Prostate gland (tissue), 2 donors: ENCODE results near the gene PROX1.

ENCODE experiments used
- POLR2A ChIP-seq: fragments of 450-650 bp; IDR thresholded peaks from one replicate; pipeline ENCODE4 v1.6.1; 2016; ENCODE audit warnings: antibody characterized with exemption, mild to moderate bottlenecking
- TF ChIP-seq, protein P1 (sequence below), 4 experiments: fragments of 200-600 bp in 2 of 4; fragments of 450-650 bp in 2 of 4; sonication (generic) in 2 of 4; IDR thresholded peaks; 1 replicate in 3 of 4; 2 replicates in 1 of 4; pipeline ENCODE4 v1.5.1; 2016 to 2019; ENCODE audit warnings: antibody characterized with exemption in 4 of 4, mild to moderate bottlenecking in 2 of 4, moderate library complexity in 2 of 4

DNA sequence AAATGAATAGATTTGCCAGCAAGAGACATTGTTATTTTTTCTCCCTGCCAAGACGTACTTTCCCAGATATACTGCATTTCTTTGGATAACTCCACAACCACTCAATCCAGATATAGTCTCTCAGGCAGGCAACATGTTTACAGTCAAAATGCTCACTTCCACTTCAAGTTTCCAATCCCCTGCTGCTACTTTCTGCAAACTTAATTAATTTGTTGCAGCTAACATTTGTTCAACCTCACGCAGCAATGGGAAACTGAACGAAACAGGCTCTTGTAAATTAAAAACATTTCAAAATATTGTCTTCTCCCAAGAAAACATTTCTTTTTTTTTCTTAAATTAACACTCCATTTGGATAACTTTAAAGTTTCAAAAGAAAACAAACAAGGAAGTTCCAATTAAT lies 45.7 kb upstream of the PROX1 start:
- no peak for TF ChIP-seq POLR2A
- TF ChIP-seq, protein P1, sequence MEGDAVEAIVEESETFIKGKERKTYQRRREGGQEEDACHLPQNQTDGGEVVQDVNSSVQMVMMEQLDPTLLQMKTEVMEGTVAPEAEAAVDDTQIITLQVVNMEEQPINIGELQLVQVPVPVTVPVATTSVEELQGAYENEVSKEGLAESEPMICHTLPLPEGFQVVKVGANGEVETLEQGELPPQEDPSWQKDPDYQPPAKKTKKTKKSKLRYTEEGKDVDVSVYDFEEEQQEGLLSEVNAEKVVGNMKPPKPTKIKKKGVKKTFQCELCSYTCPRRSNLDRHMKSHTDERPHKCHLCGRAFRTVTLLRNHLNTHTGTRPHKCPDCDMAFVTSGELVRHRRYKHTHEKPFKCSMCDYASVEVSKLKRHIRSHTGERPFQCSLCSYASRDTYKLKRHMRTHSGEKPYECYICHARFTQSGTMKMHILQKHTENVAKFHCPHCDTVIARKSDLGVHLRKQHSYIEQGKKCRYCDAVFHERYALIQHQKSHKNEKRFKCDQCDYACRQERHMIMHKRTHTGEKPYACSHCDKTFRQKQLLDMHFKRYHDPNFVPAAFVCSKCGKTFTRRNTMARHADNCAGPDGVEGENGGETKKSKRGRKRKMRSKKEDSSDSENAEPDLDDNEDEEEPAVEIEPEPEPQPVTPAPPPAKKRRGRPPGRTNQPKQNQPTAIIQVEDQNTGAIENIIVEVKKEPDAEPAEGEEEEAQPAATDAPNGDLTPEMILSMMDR (IDR thresholded peaks at IDR 0.05), result no peak
